Activated T-helper 9 cell treated with anti-CD3 and anti-CD28 coated beads, Interleukin-2, amount 50 U/mL, for 16 hours (primary cell): ENCODE data around the gene FZR1.
"Not testable (repeated sequence)": the region's sequence is repeated elsewhere in the genome, so short reads cannot be mapped to it uniquely, and the experiment has no call there.

Experiments used
- DNase-seq: peaks from one replicate; pipeline ENCODE4 v3.0.0-alpha.2; 2020; ENCODE audit warnings: low read depth

FZR1 gene

DNA sequence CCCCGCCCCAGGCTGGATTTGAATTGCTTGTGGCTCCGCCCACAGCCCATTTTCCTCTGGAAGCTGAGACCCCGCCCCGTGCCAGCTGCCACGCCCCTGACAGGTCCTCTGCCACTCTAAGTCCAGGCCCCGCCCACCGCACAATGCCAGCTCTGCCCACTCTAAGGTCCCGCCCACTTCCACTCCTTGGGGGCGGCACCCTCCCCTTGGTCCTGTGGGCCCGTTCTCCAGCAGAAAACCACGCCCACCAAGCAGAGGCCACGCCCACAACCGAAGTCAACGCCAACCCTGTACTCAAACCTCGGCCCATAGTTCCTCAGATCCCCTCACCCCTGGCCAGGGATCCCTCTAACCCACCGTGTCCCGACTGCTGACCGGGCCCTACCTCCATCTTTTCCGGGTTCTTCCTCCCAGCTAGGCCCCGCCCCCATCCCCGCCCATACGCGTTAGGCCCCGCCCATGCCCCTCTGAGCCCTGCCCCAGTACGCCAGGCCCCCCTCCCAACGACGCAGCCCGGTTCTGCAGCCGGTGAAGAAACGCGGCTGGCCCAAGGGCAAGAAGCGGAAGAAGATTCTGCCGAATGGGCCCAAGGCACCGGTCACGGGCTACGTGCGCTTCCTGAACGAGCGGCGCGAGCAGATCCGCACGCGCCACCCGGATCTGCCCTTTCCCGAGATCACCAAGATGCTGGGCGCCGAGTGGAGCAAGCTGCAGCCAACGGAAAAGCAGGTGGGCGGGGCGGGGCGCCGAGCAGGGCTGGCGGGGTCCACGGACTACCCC lies 67.9 kb downstream of the FZR1 start:
- DNase-seq: peak; percentile 65

- DNase-seq: no peak
Observed at GRCh38 chr19:3575260-3575741, 69.2 kb downstream of the FZR1 start.

GRCh38 chr19:3575949-3576673 lies 70.0 kb downstream of the FZR1 start:
- DNase-seq: no peak

- no peak for DNase-seq
Observed at GRCh38 chr19:3576696-3577443, 70.8 kb downstream of the FZR1 start.

- DNase-seq: no peak
Observed at GRCh38 chr19:3577723-3578344, 71.7 kb downstream of the FZR1 start.

GRCh38 chr19:3578390-3578789 lies 72.3 kb downstream of the FZR1 start:
- DNase-seq: no peak

GRCh38 chr19:3580156-3580934 lies 74.2 kb downstream of the FZR1 start:
- no peak for DNase-seq

DNA sequence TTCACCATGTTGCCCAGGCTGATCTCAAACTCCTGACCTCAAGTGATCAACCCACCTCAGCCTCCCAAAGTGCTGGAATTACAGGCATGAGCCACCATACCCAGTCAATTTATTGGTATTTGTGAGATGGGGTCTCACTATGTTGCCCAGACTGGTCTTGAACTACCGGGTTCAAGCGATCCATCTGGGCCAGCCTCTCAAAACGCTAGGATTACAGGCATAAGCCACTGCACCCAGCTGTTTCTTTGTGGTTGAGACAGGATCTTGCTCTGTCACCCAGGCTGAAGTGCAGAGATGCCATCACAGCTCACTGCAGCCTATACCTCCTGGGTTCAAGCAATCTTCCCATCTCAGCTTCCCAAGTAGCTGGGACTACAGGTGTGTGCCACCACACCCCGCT lies 75.7 kb downstream of the FZR1 start:
- not testable (repeated sequence) for DNase-seq

- DNase-seq: not testable (repeated sequence)
Observed at GRCh38 chr19:3584036-3584802, 78.1 kb downstream of the FZR1 start.

DNA sequence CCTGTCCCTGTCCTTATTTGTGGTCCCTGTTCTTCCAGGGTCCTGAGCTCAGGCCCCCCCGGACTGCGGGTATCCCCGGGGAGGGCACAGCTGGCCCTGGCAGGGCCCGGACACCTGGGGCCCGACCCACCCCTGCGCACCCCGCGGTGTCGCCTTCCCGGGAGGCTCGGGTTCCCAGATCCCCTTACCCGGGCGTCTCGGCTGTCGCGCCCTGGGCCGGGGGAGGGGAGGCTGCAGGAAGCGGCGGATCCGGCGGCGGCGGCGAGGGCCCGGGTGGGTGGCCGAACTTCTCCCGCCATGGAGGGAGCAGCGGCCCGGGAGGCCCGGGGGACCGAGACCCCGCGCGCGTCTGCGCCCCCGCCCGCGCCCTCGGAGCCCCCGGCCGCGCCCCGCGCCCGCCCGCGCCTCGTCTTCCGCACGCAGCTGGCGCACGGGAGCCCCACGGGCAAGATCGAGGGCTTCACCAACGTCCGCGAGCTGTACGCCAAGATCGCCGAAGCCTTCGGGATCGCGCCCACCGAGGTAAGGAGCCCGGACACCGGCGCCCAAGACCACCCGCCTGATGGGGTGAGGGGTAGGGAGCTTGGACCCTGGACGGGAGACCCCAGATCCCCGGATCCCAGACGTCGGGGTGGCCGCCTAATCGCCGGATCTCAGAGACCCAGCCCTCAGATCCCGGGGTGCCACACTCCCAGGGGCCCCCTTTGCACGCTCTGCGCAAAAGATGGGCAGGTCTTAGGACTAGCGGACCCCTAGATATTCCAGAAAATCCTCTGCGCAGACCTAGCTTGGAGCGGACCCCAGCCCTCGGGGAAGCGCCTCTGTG lies 79.4 kb downstream of the FZR1 start, which contains the start of gene GIPC3:
Gene GIPC3, plus strand, starts transcription at position 178 of the 826 bp plus-strand sequence. Its CDS starts 120 bp downstream, at position 298.
- no peak for DNase-seq

DNA sequence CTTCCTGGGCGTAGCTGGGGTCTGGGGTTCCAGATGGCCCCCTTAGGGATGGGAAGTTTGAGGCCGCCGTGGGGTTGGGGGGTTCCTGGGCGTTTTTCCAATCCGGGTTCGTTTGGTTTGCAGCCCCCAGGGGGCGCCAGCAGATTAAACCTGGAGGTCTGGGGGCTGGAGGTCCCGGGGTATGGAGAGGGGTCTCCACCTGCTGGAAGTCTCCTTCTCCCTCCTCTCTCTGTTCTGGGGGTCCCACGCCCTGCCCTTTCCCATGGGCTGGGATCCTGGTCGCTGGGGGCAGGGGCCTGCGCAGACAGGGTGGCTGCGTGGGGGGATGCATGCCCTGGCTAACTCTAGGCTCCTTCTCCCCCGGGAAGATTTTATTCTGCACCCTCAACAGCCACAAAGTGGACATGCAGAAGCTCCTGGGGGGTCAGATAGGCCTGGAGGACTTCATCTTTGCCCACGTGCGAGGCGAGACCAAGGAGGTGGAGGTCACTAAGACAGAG lies 80.1 kb downstream of the FZR1 start:
- DNase-seq: no peak

GRCh38 chr19:3586707-3587346 lies 80.7 kb downstream of the FZR1 start:
- DNase-seq: no peak
